GM19468 (cell line): ENCODE results near the gene KMT2E.
"Not testable (repeated sequence)": the region's sequence is repeated elsewhere in the genome, so short reads cannot be mapped to it uniquely, and the experiment has no call there.

ENCODE experiments used
- ATAC-seq: cut with Tn5 transposase; IDR thresholded peaks from one replicate; pipeline ENCODE4 v1.9.1; 2021; ENCODE audit warnings: mild to moderate bottlenecking, moderate library complexity, moderate number of reproducible peaks; ENCODE audit not compliant: unreplicated experiment; ENCODE audit errors: extremely low read depth

The KMT2E gene

GRCh38 chr7:105020926-105021325, 6.9 kb downstream of the KMT2E start:
- no peak for ATAC-seq

GRCh38 chr7:105021352-105021751, 7.3 kb downstream of the KMT2E start:
- no peak for ATAC-seq

GRCh38 chr7:105021967-105022366, 8.0 kb downstream of the KMT2E start:
- no peak for ATAC-seq

GRCh38 chr7:105022458-105022857, 8.5 kb downstream of the KMT2E start:
- no peak for ATAC-seq

- no peak for ATAC-seq
Observed at GRCh38 chr7:105024734-105025133, 10.7 kb downstream of the KMT2E start.

- ATAC-seq, result no peak
Observed at GRCh38 chr7:105026750-105027149, 12.7 kb downstream of the KMT2E start.

GRCh38 chr7:105027176-105027853, 13.3 kb downstream of the KMT2E start:
- ATAC-seq, result no peak

- no peak for ATAC-seq
Observed at GRCh38 chr7:105028004-105028403, 14.0 kb downstream of the KMT2E start.

- ATAC-seq, result not testable (repeated sequence)
Observed at GRCh38 chr7:105028941-105029340, 14.9 kb downstream of the KMT2E start.

- no peak for ATAC-seq
Observed at GRCh38 chr7:105030447-105030846, 16.4 kb downstream of the KMT2E start.

- no peak for ATAC-seq
Observed at GRCh38 chr7:105032553-105033214, 18.7 kb downstream of the KMT2E start.

- ATAC-seq, result no peak
Observed at GRCh38 chr7:105035349-105035748, 21.3 kb downstream of the KMT2E start.

GRCh38 chr7:105036217-105037168, 22.5 kb downstream of the KMT2E start:
- ATAC-seq, result no peak

- ATAC-seq, result no peak
Observed at GRCh38 chr7:105037319-105037718, 23.3 kb downstream of the KMT2E start.

GRCh38 chr7:105044449-105045070, 30.6 kb downstream of the KMT2E start:
- no peak for ATAC-seq

GRCh38 chr7:105046414-105046813, 32.4 kb downstream of the KMT2E start:
- no peak for ATAC-seq

GRCh38 chr7:105047932-105048331, 33.9 kb downstream of the KMT2E start:
- no peak for ATAC-seq

GRCh38 chr7:105050493-105050892, 36.5 kb downstream of the KMT2E start:
- ATAC-seq, result no peak

- not testable (repeated sequence) for ATAC-seq
Observed at GRCh38 chr7:105050899-105051298, 36.9 kb downstream of the KMT2E start.

- ATAC-seq, result no peak
Observed at GRCh38 chr7:105055084-105055483, 41.1 kb downstream of the KMT2E start.
